Endothelial cell of umbilical vein (primary cell): ENCODE measurements around the gene CCAR1. TPM values are rescaled to one million over a fixed set of nuclear protein-coding genes. Genes with fewer than 3 reads are reported as not detected.

Experiments
- BruUV-seq: library from RNA; stranded (reverse); fragments of 400-500 nt; replicated peaks from 2 replicates; lab custom pipeline; 2021; lab: Mats Ljungman, UMichigan
- CTCF ChIA-PET: fragments of 300-600, 350-600 bp; sonication (Branson Sonifier 250); formaldehyde crosslinking; loops from one replicate; lab custom pipeline; 2021; ENCODE audit warnings: antibody characterized with exemption, inconsistent platforms; lab: Charles Lee
- POLR2A ChIA-PET: fragments of 300-600, 350-600 bp; sonication (Branson Sonifier 250); formaldehyde crosslinking; loops from one replicate; lab custom pipeline; 2021; ENCODE audit warnings: antibody characterized with exemption, inconsistent platforms; lab: Charles Lee
- DNase-seq: peaks from one replicate; pipeline ENCODE4 v3.0.0-alpha.2; 2011; ENCODE audit warnings: low read depth, low spot score
- FAIRE-seq: peaks from 2 replicates; lab custom pipeline; 2011; peaks lifted over from hg19 to GRCh38; lab: Jason Lieb, UNC
- H2AFZ ChIP-seq: 2 replicates; pipeline ENCODE4 v1.6.0; 2012; ENCODE audit warnings: low read depth, low read length, control low read depth, inconsistent platforms
- H3K27ac ChIP-seq: 2 replicates; pipeline ENCODE4 v1.5.1; 2011; ENCODE audit warnings: low read depth, mild to moderate bottlenecking, control low read depth, low read length, moderate library complexity; ENCODE audit not compliant: insufficient read depth
- H3K27me3 ChIP-seq, 2 experiments: 2 replicates each; pipeline versions ENCODE4 v1.6.0 to v1.6.1; 2011; ENCODE audit warnings: low read length in 2 of 2, mixed read lengths in 1 of 2; ENCODE audit not compliant: control insufficient read depth in 2 of 2, insufficient read depth in 2 of 2
- H3K36me3 ChIP-seq, 2 experiments: 2 replicates in 1 of 2; 3 replicates in 1 of 2; pipeline ENCODE4 v1.5.1; 2011; ENCODE audit warnings: low read length in 2 of 2, mild to moderate bottlenecking in 1 of 2, moderate library complexity in 1 of 2; ENCODE audit not compliant: control insufficient read depth in 2 of 2, insufficient read depth in 2 of 2; ENCODE audit errors: extremely low read depth in 1 of 2
- H3K4me1 ChIP-seq: 3 replicates; pipeline ENCODE4 v1.5.1; 2011; ENCODE audit warnings: mild to moderate bottlenecking, low read length; ENCODE audit not compliant: control insufficient read depth, insufficient read depth; ENCODE audit errors: extremely low read depth
- H3K4me2 ChIP-seq: 2 replicates; pipeline ENCODE4 v1.6.1; 2011; ENCODE audit warnings: low read length, control low read depth, mixed read lengths; ENCODE audit not compliant: insufficient read depth
- H3K4me3 ChIP-seq, 3 experiments: fragments of 200-600 bp in 1 of 3; sonication (generic), shearing (Covaris generic) in 1 of 3; replicated peaks in 1 of 3; 2 replicates each; pipeline ENCODE4 v1.5.1; 2011 to 2016; ENCODE audit warnings: control low read depth in 3 of 3, low read length in 3 of 3, mild to moderate bottlenecking in 2 of 3, inconsistent platforms in 1 of 3, low read depth in 1 of 3, moderate library complexity in 1 of 3; ENCODE audit not compliant: insufficient read depth in 1 of 3
- H3K79me2 ChIP-seq: 2 replicates; pipeline ENCODE4 v1.6.0; 2012; ENCODE audit warnings: low read length, inconsistent platforms; ENCODE audit not compliant: control insufficient read depth, insufficient read depth
- H3K9ac ChIP-seq: replicated peaks from 2 replicates; pipeline ENCODE3; 2011; ENCODE audit warnings: low read length, control low read depth; ENCODE audit not compliant: insufficient read depth; ENCODE audit errors: extremely low read depth
- H3K9me1 ChIP-seq: replicated peaks from 3 replicates; pipeline ENCODE4 v1.6.0; 2011; ENCODE audit warnings: mild to moderate bottlenecking, low read length; ENCODE audit not compliant: control insufficient read depth, insufficient read depth; ENCODE audit errors: extremely low read depth
- H3K9me3 ChIP-seq: replicated peaks from 2 replicates; pipeline ENCODE4 v1.5.1; 2012; ENCODE audit warnings: low read length, inconsistent platforms; ENCODE audit not compliant: control insufficient read depth, insufficient read depth
- H4K20me1 ChIP-seq: replicated peaks from 2 replicates; pipeline ENCODE3; 2011; ENCODE audit warnings: mild to moderate bottlenecking, low read length; ENCODE audit not compliant: control insufficient read depth, insufficient read depth; ENCODE audit errors: extremely low read depth
- CTCF ChIP-seq, 2 donors: IDR thresholded peaks; 1 replicate in 1 of 2; 2 replicates in 1 of 2; pipeline ENCODE4 v1.5.1; 2011; ENCODE audit warnings: low read length in 2 of 2, mild to moderate bottlenecking in 2 of 2, moderate library complexity in 2 of 2, control low read depth in 1 of 2, inconsistent platforms in 1 of 2, low read depth in 1 of 2; ENCODE audit not compliant: insufficient read depth in 1 of 2; ENCODE audit errors: extremely low read depth in 1 of 2
- EZH2 ChIP-seq: IDR thresholded peaks from 2 replicates; pipeline ENCODE4 v1.6.1; 2012; ENCODE audit warnings: borderline replicate concordance, low read depth, mild to moderate bottlenecking, moderate library complexity, low read length, inconsistent platforms; ENCODE audit not compliant: severe bottlenecking
- FOS ChIP-seq: IDR thresholded peaks from 2 replicates; pipeline ENCODE4 v1.6.1; 2011; ENCODE audit warnings: mild to moderate bottlenecking, low read length, moderate library complexity, borderline replicate concordance; ENCODE audit not compliant: insufficient read depth
- GATA2 ChIP-seq: IDR thresholded peaks from 2 replicates; pipeline ENCODE4 v1.7.0; 2011; ENCODE audit warnings: low read depth, mild to moderate bottlenecking, moderate library complexity, mixed read lengths, low read length; ENCODE audit not compliant: insufficient read length, insufficient read depth
- JUN ChIP-seq: IDR thresholded peaks from 2 replicates; pipeline ENCODE4 v1.6.1; 2011; ENCODE audit warnings: borderline replicate concordance, low read depth; ENCODE audit not compliant: insufficient read length, insufficient read depth
- MAX ChIP-seq: IDR thresholded peaks from 2 replicates; pipeline ENCODE4 v1.6.1; 2011; ENCODE audit not compliant: insufficient read depth, insufficient read length
- MYC ChIP-seq: IDR thresholded peaks from one replicate; pipeline ENCODE4 v1.6.1; 2011; ENCODE audit warnings: mild to moderate bottlenecking, low read depth, low read length
- POLR2A ChIP-seq: IDR thresholded peaks from 2 replicates; pipeline ENCODE4 v1.6.1; 2012; ENCODE audit warnings: low read depth, mild to moderate bottlenecking, control low read depth, low read length
- POLR2AphosphoS5 ChIP-seq: IDR thresholded peaks from 2 replicates; pipeline ENCODE4 v1.6.1; 2012; ENCODE audit warnings: low read depth, mild to moderate bottlenecking, control low read depth, low read length, moderate library complexity; ENCODE audit not compliant: insufficient read depth
- dilution Hi-C: fragments of 300-500 bp; cut with MboI; formaldehyde crosslinking; loops from one replicate; pipeline ENCODE4 v1.15.0; 2019; ENCODE audit warnings: low sequenced_read_pairs; ENCODE audit not compliant: extremely low pct_ligation_motif_present
- intact Hi-C: fragments of 100-400 bp; cut with micrococcal nuclease; formaldehyde crosslinking; loops from one replicate; pipeline ENCODE4 v1.10.0; 2022
- polyA plus RNA-seq, 4 experiments: library from polyadenylated mRNA; depleted of rRNA in 3 of 4; stranded (reverse) in 3 of 4; unstranded in 1 of 4; fragments of >200 nt; gene quantifications; 2 replicates each; pipeline versions ENCODE4 v1.2.1 to v1.2.3, GENCODE V29; 2011 to 2012; ENCODE audit warnings: missing spikeins in 1 of 4
- total RNA-seq: library from RNA; stranded (reverse); gene quantifications from 2 replicates; pipeline ENCODE4 v1.2.3, GENCODE V29; 2021

CCAR1 gene
- total and polyA plus RNA-seq, 2 donors (not counting 3 experiments of a cell fraction or from before 2014, with no cell fraction given), result 59.8 to 92.9 TPM

- FAIRE-seq (no peak), DNase-seq (no peak)
- Histone ChIP-seq H3K9me1 (no peaks in the 10 kb centered on the region), H4K20me1 (no peaks in the 10 kb centered on the region), H3K79me2 (no peaks in the 10 kb centered on the region), H3K4me2 (no peak overlapping the region), H3K27ac (no peak overlapping the region), H3K36me3 (peaks cover 13 to 28% of the 10 kb centered on the region in 2 experiments), H2AFZ (no peak overlapping the region), H3K9me3 (no peaks in the 10 kb centered on the region), H3K4me3 (no peak overlapping the region), H3K27me3 (no peaks in the 10 kb centered on the region), H3K9ac (no peak overlapping the region), H3K4me1 (no peaks in the 10 kb centered on the region)
- intact Hi-C loops (no loop called here), dilution Hi-C loops (no loop called here)
- ChIA-PET POLR2A (interaction anchor here (0.7 kb wide), 1 partner anchor 14 kb away, joined by 3 read pairs; no protein-coding TSS in a partner anchor), CTCF (no interaction called here)
- TF ChIP-seq MYC (no peak), MAX (no peak), POLR2A (no peak), FOS (no peak), CTCF (IDR thresholded peaks at IDR 0.05; ENCODE audit: extremely low read depth in 1 of 2, insufficient read depth in 1 of 2, low read depth in 1 of 2, low read length in 2 of 2) (no peak), POLR2AphosphoS5 (no peak), GATA2 (no peak), EZH2 (no peak), JUN (no peak)
- no TSS peak for BruUV-seq
These were observed 66.8 kb downstream of the CCAR1 start for GRCh38 chr10:68787813-68788212.
